ENCODE data around the gene CST5. TPM values are rescaled to one million over a fixed set of nuclear protein-coding genes. Genes with fewer than 3 reads are reported as not detected.

Gene CST5
- total RNA-seq, 1 experiment from 2014 or later: not detected

- Histone ChIP-seq H3K27me3 (ENCODE audit: insufficient read depth, low read length) (peaks cover 29% of the 10 kb centered on the region), H3K9ac (ENCODE audit: low read length) (no peak overlapping the region), H3K27ac (ENCODE audit: low read depth, low read length) (no peak overlapping the region), H3K4me2 (ENCODE audit: low read length) (no peak overlapping the region), H3K9me3 (ENCODE audit: control insufficient read depth in 1 of 2, insufficient read depth in 1 of 2, low read depth in 1 of 2, low read length in 2 of 2) (no peaks in the 10 kb centered on the region), H3K4me1 (ENCODE audit: control insufficient read depth in 1 of 2, insufficient read depth in 2 of 2, low read length in 2 of 2) (no peaks in the 10 kb centered on the region), H3K79me2 (ENCODE audit: insufficient read depth, low read length) (no peaks in the 10 kb centered on the region), H3K36me3 (ENCODE audit: control insufficient read depth in 1 of 2, insufficient read depth in 2 of 2, low read length in 2 of 2) (no peaks in the 10 kb centered on the region), H3K4me3 (replicated peaks in 1 of 2; ENCODE audit: low read depth in 1 of 2, low read length in 2 of 2) (no peak overlapping the region), H3K9me2 (ENCODE audit: insufficient read depth) (no peaks in the 10 kb centered on the region), H4K20me1 (ENCODE audit: insufficient read depth) (no peaks in the 10 kb centered on the region), H2AFZ (ENCODE audit: low read depth, low read length, poor library complexity, severe bottlenecking) (no peak overlapping the region)
- ChIA-PET RAD21 (ENCODE audit: low non-redundant PET in 1 of 2, low total read pairs in 2 of 2, uncharacterized antibody in 2 of 2, unreplicated experiment in 2 of 2) (no interaction called here), POLR2A (no interaction called here), CTCF (no interaction called here)
- BruUV-seq (replicated peaks): no TSS peak
- no peak for TF ChIP-seq POLR2A (IDR thresholded peaks at IDR 0.05; ENCODE audit: borderline replicate concordance, extremely low read depth, insufficient read depth, insufficient read length)
- TF ChIP-seq ZNF274 (IDR thresholded peaks at IDR 0.05; ENCODE audit: low read depth, low read length): no peak
- TF ChIP-seq JUND (IDR thresholded peaks at IDR 0.05): no peak
- no peak for TF ChIP-seq EZH2 (IDR thresholded peaks at IDR 0.05)
- TF ChIP-seq ZFX (IDR thresholded peaks at IDR 0.05): no peak
- TF ChIP-seq REST (IDR thresholded peaks at IDR 0.05; ENCODE audit: low read depth): no peak
- no peak for ATAC-seq
- intact Hi-C loops (cut with micrococcal nuclease): no loop called here
- DNase-seq (ENCODE audit: low read depth, low spot score): no peak
These were observed 9.1 kb downstream of the CST5 start for GRCh38 chr20:23870461-23870860.

- POLR2A ChIA-PET: no interaction called here
- H3K36me3 ChIP-seq (ENCODE audit: control insufficient read depth in 1 of 2, insufficient read depth in 2 of 2, low read length in 2 of 2): no peaks in the 10 kb centered on the region
- H2AFZ ChIP-seq (ENCODE audit: low read depth, low read length, poor library complexity, severe bottlenecking): no peak overlapping the region
- H4K20me1 ChIP-seq (ENCODE audit: insufficient read depth): no peaks in the 10 kb centered on the region
- H3K9me2 ChIP-seq (ENCODE audit: insufficient read depth): no peaks in the 10 kb centered on the region
- no peak overlapping the region for H3K4me3 ChIP-seq (replicated peaks in 1 of 2; ENCODE audit: low read depth in 1 of 2, low read length in 2 of 2)
- no peaks in the 10 kb centered on the region for H3K4me1 ChIP-seq (ENCODE audit: control insufficient read depth in 1 of 2, insufficient read depth in 2 of 2, low read length in 2 of 2)
- ATAC-seq (no peak), DNase-seq (ENCODE audit: low read depth, low spot score) (no peak)
- H3K27me3 ChIP-seq (ENCODE audit: insufficient read depth, low read length): peaks cover 23% of the 10 kb centered on the region
- no peaks in the 10 kb centered on the region for H3K79me2 ChIP-seq (ENCODE audit: insufficient read depth, low read length)
- BruUV-seq (replicated peaks): no TSS peak
- intact Hi-C loops (cut with micrococcal nuclease): no loop called here
- H3K4me2 ChIP-seq (ENCODE audit: low read length): no peak overlapping the region
- no peak overlapping the region for H3K9ac ChIP-seq (ENCODE audit: low read length)
- RAD21 ChIA-PET (ENCODE audit: low non-redundant PET in 1 of 2, low total read pairs in 2 of 2, uncharacterized antibody in 2 of 2, unreplicated experiment in 2 of 2): no interaction called here
- CTCF ChIA-PET: no interaction called here
- no peak overlapping the region for H3K27ac ChIP-seq (ENCODE audit: low read depth, low read length)
- no peaks in the 10 kb centered on the region for H3K9me3 ChIP-seq (ENCODE audit: control insufficient read depth in 1 of 2, insufficient read depth in 1 of 2, low read depth in 1 of 2, low read length in 2 of 2)
- no peak for TF ChIP-seq POLR2AphosphoS5 (IDR thresholded peaks at IDR 0.05; ENCODE audit: low read depth, low read length)
- no peak for TF ChIP-seq FOSL1 (IDR thresholded peaks at IDR 0.05; ENCODE audit: low read depth)
- no peak for TF ChIP-seq YY1 (IDR thresholded peaks at IDR 0.05; ENCODE audit: extremely low read depth, insufficient replicate concordance, low read depth, low read length)
- no peak for TF ChIP-seq ZFX (IDR thresholded peaks at IDR 0.05)
- no peak for TF ChIP-seq ZBTB33 (IDR thresholded peaks at IDR 0.05; ENCODE audit: extremely low read depth, insufficient replicate concordance, low read length)
- TF ChIP-seq EZH2phosphoT487 (IDR thresholded peaks at IDR 0.05; ENCODE audit: borderline replicate concordance): no peak
- no peak for TF ChIP-seq SRF (IDR thresholded peaks at IDR 0.05; ENCODE audit: low read depth)
- no peak for TF ChIP-seq REST (IDR thresholded peaks at IDR 0.05; ENCODE audit: low read depth)
These were observed 10.0 kb downstream of the CST5 start for GRCh38 chr20:23869520-23869919.

All from HCT116 (cell line).